NCI-H1105 (cell line): ENCODE measurements around the gene CTDP1.
"Not testable (repeated sequence)": the region's sequence is repeated elsewhere in the genome, so short reads cannot be mapped to it uniquely, and the experiment has no call there.

ENCODE experiments used
- DNase-seq: peaks from one replicate; lab custom pipeline; 2025; lab: John Stamatoyannopoulos, UW

Gene CTDP1

GRCh38 chr18:79740521-79741361 lies 61.1 kb downstream of the CTDP1 start:
- DNase-seq, result no peak

GRCh38 chr18:79741362-79741700 lies 61.7 kb downstream of the CTDP1 start:
- DNase-seq, result no peak

- no peak for DNase-seq
Measured at GRCh38 chr18:79742076-79742475, 62.5 kb downstream of the CTDP1 start.

- DNase-seq, result no peak
Measured at GRCh38 chr18:79744625-79745024, 65.0 kb downstream of the CTDP1 start.

- no peak for DNase-seq
Measured at GRCh38 chr18:79746730-79747129, 67.1 kb downstream of the CTDP1 start.

- DNase-seq, result no peak
Measured at GRCh38 chr18:79747156-79747845, 67.7 kb downstream of the CTDP1 start.

GRCh38 chr18:79748321-79749180 lies 68.9 kb downstream of the CTDP1 start:
- no peak for DNase-seq

GRCh38 chr18:79749251-79750191 lies 69.9 kb downstream of the CTDP1 start:
- no peak for DNase-seq

- no peak for DNase-seq
Measured at GRCh38 chr18:79750980-79751571, 71.5 kb downstream of the CTDP1 start.

GRCh38 chr18:79751918-79752578 lies 72.4 kb downstream of the CTDP1 start:
- DNase-seq, result not testable (repeated sequence)

- not testable (repeated sequence) for DNase-seq
Measured at GRCh38 chr18:79752946-79753345, 73.3 kb downstream of the CTDP1 start.

GRCh38 chr18:79753391-79753851 lies 73.8 kb downstream of the CTDP1 start:
- no peak for DNase-seq

- DNase-seq, result no peak
Measured at GRCh38 chr18:79754022-79754761, 74.6 kb downstream of the CTDP1 start.

- DNase-seq, result no peak
Measured at GRCh38 chr18:79754831-79755351, 75.3 kb downstream of the CTDP1 start.

- DNase-seq, result no peak
Measured at GRCh38 chr18:79755496-79756142, 76.0 kb downstream of the CTDP1 start.

- no peak for DNase-seq
Measured at GRCh38 chr18:79756143-79756500, 76.5 kb downstream of the CTDP1 start.

GRCh38 chr18:79756826-79757225 lies 77.2 kb downstream of the CTDP1 start:
- no peak for DNase-seq

GRCh38 chr18:79760348-79760747 lies 80.7 kb downstream of the CTDP1 start:
- no peak for DNase-seq

GRCh38 chr18:79760881-79761280 lies 81.3 kb downstream of the CTDP1 start:
- DNase-seq, result no peak
